ENCODE data around the gene TNNI3K.

- TF ChIP-seq, protein P1, sequence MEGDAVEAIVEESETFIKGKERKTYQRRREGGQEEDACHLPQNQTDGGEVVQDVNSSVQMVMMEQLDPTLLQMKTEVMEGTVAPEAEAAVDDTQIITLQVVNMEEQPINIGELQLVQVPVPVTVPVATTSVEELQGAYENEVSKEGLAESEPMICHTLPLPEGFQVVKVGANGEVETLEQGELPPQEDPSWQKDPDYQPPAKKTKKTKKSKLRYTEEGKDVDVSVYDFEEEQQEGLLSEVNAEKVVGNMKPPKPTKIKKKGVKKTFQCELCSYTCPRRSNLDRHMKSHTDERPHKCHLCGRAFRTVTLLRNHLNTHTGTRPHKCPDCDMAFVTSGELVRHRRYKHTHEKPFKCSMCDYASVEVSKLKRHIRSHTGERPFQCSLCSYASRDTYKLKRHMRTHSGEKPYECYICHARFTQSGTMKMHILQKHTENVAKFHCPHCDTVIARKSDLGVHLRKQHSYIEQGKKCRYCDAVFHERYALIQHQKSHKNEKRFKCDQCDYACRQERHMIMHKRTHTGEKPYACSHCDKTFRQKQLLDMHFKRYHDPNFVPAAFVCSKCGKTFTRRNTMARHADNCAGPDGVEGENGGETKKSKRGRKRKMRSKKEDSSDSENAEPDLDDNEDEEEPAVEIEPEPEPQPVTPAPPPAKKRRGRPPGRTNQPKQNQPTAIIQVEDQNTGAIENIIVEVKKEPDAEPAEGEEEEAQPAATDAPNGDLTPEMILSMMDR (optimal IDR thresholded peaks at IDR 0.05 in 1 of 3, IDR thresholded peaks at IDR 0.05 in 1 of 3, conservative IDR thresholded peaks at IDR 0.05 in 1 of 3; ENCODE audit: extremely low read depth in 1 of 3, insufficient read depth in 2 of 3, low read length in 3 of 3) = no peak
- no peak for TF ChIP-seq EZH2 (IDR thresholded peaks at IDR 0.05; ENCODE audit: low read length)
Observed at GRCh38 chr1:74426208-74426937, 191.2 kb downstream of the TNNI3K start.
